Stomach (tissue), 9 donors: Measurements from ENCODE around the gene RABGAP1L. TPM values are rescaled to one million over a fixed set of nuclear protein-coding genes. Genes with fewer than 3 reads are reported as not detected.

Experiments used
- DNase-seq, 2 donors: peaks; one replicate each; pipeline versions ENCODE4 v3.0.0 to v3.0.0-alpha.2; 2013 to 2019
- H3K27ac ChIP-seq, 5 donors: fragments of 200-600 bp in 4 of 5; sonication (generic) in 4 of 5; one replicate each; pipeline ENCODE4 v1.5.1; 2013 to 2019; ENCODE audit warnings: mild to moderate bottlenecking in 1 of 5, moderate library complexity in 1 of 5
- H3K27me3 ChIP-seq, 3 donors: fragments of 200-600 bp; sonication (generic); one replicate each; pipeline ENCODE4 v1.5.1; 2017 to 2019; ENCODE audit warnings: mixed run types in 1 of 3
- H3K36me3 ChIP-seq, 4 donors: fragments of 200-600 bp; sonication (generic); 1 replicate in 3 of 4; 2 replicates in 1 of 4; pipeline ENCODE4 v1.5.1; 2016 to 2019
- H3K4me1 ChIP-seq, 4 donors: fragments of 200-600 bp; sonication (generic); one replicate each; pipeline ENCODE4 v1.5.1; 2016 to 2019
- H3K4me3 ChIP-seq, 4 donors: fragments of 200-600 bp; sonication (generic) in 3 of 4; one replicate each; pipeline ENCODE4 v1.5.1; 2016 to 2019; ENCODE audit warnings: mild to moderate bottlenecking in 1 of 4
- H3K9me3 ChIP-seq, 4 donors: fragments of 200-600 bp; sonication (generic); one replicate each; pipeline ENCODE4 v1.5.1; 2016 to 2019
- EP300 ChIP-seq: sonication (generic); formaldehyde crosslinking; IDR thresholded peaks from one replicate; pipeline ENCODE4 v1.6.1; 2017; ENCODE audit warnings: antibody characterized with exemption
- POLR2A ChIP-seq, 4 donors: fragments of 450-650 bp; IDR thresholded peaks; one replicate each; pipeline ENCODE4 v1.6.1; 2016; ENCODE audit warnings: antibody characterized with exemption in 4 of 4, control low read depth in 2 of 4, mild to moderate bottlenecking in 1 of 4, moderate library complexity in 1 of 4
- POLR2AphosphoS5 ChIP-seq, 3 donors: sonication (generic); formaldehyde crosslinking; IDR thresholded peaks; one replicate each; pipeline ENCODE4 v1.6.1; 2016; ENCODE audit warnings: antibody characterized with exemption in 3 of 3
- WGBS, 5 donors: extraction: QIAGEN DNeasy Blood & Tissue Kit in 3 of 5; methylation state at CpG; one replicate each; pipeline versions ENCODE4 v1.1.5 to v1.1.7; 2013 to 2018; 5-methylcytosine and 5-hydroxymethylcytosine counted together
- intact Hi-C: fragments of 100-400 bp; cut with DNase I; formaldehyde crosslinking; loops from one replicate; pipeline ENCODE4 v1.15.1; 2023; ENCODE audit warnings: low total_unique reads
- polyA plus RNA-seq, 3 donors: library from polyadenylated mRNA; stranded (reverse); fragments of 200-250 nt; gene quantifications; one replicate each; pipeline ENCODE4 v1.2.3, GENCODE V29; 2013
- total RNA-seq, 5 donors: library from RNA; depleted of rRNA; stranded (reverse); fragments of >200 nt; gene quantifications; one replicate each; pipeline versions ENCODE4 v1.1.0 to v1.2.3, GENCODE V29; 2014 to 2016
- TF ChIP-seq, protein P1 (sequence below), 7 experiments: fragments of 450-650 bp in 4 of 7; fragments of 200-600 bp in 3 of 7; sonication (generic) in 3 of 7; IDR thresholded peaks; one replicate each; pipeline ENCODE4 v1.5.1; 2016 to 2019; ENCODE audit warnings: antibody characterized with exemption in 7 of 7, control low read depth in 2 of 7, mild to moderate bottlenecking in 1 of 7
- donor health status: healthy with polysubstance abuse.
- donor health status: Bipolar disorder and iron deficiency.
- donor health status: healthy.

The RABGAP1L gene
- total and polyA plus RNA-seq, 8 donors: 14.2 to 238 (median 57.9) TPM

DNA sequence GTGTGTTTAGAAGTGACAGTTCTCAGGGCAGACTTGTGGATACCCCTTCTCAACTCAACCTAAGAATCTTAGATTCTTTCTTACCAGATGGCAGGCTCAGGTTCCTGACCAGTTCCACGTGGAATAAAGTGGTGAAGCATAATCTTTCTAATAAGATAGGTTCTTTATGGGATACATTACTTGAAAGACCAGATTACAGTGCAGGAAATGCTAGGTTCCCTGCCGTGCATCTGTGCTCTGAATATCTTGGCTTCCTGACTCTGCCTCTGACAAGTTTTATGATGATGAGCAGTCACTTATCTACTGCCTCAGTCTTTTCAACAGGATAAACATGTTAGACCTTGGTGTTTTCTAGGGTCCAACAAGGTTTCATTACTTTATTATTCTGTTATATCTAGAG lies 632.5 kb downstream of the RABGAP1L start:
- intact Hi-C loops: no loop called here
- H3K4me1 ChIP-seq: peaks cover 0 to 10% (median 3%) of the 10 kb centered on the region in 4 donors
- H3K36me3 ChIP-seq: no peaks in the 10 kb centered on the region
- no peak overlapping the region for H3K27ac ChIP-seq
- TF ChIP-seq, protein P1, sequence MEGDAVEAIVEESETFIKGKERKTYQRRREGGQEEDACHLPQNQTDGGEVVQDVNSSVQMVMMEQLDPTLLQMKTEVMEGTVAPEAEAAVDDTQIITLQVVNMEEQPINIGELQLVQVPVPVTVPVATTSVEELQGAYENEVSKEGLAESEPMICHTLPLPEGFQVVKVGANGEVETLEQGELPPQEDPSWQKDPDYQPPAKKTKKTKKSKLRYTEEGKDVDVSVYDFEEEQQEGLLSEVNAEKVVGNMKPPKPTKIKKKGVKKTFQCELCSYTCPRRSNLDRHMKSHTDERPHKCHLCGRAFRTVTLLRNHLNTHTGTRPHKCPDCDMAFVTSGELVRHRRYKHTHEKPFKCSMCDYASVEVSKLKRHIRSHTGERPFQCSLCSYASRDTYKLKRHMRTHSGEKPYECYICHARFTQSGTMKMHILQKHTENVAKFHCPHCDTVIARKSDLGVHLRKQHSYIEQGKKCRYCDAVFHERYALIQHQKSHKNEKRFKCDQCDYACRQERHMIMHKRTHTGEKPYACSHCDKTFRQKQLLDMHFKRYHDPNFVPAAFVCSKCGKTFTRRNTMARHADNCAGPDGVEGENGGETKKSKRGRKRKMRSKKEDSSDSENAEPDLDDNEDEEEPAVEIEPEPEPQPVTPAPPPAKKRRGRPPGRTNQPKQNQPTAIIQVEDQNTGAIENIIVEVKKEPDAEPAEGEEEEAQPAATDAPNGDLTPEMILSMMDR (IDR thresholded peaks at IDR 0.05): no peak
- TF ChIP-seq POLR2A (IDR thresholded peaks at IDR 0.05) (no peak), POLR2AphosphoS5 (IDR thresholded peaks at IDR 0.05) (no peak), EP300 (no peak)
- WGBS, 5 donors: 44 to 59% (median 52%) methylated on average over 2 of the region's 2 CpGs
- no peak overlapping the region for H3K4me3 ChIP-seq
- DNase-seq: no peak
- no peaks in the 10 kb centered on the region for H3K9me3 ChIP-seq
- H3K27me3 ChIP-seq: no peaks in the 10 kb centered on the region

DNA sequence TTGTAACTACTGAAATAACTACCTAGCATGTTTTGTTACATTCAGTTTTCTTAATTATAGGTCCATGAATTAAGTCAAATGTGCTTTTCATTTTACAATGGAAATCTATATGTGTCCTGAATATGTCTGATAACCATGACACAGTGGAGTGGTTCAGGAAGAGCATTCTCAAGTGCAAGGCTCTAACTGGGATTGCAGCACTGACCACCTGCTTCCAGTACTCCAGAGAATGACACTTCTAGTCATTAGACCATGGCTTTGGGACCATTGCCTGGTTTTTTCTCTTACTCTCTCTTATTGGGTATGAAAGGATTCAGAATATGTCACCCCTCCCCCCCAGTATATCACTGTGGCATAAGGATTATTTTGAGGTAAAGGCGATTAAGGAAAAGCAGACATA lies 635.5 kb downstream of the RABGAP1L start:
- no peak overlapping the region for H3K4me3 ChIP-seq
- TF ChIP-seq, protein P1 (IDR thresholded peaks at IDR 0.05): no peak
- TF ChIP-seq EP300 (no peak), POLR2A (IDR thresholded peaks at IDR 0.05) (no peak), POLR2AphosphoS5 (IDR thresholded peaks at IDR 0.05) (no peak)
- no peaks in the 10 kb centered on the region for H3K36me3 ChIP-seq
- no peak overlapping the region for H3K27ac ChIP-seq
- peaks cover 4 to 7% (median 6%) of the 10 kb centered on the region in 4 donors for H3K4me1 ChIP-seq
- intact Hi-C loops: no loop called here
- no peaks in the 10 kb centered on the region for H3K9me3 ChIP-seq
- H3K27me3 ChIP-seq: no peaks in the 10 kb centered on the region
- WGBS, 5 donors: 95 to 100% (median 100%) methylated on average over 1 of the region's 1 CpG
- no peak for DNase-seq

DNA sequence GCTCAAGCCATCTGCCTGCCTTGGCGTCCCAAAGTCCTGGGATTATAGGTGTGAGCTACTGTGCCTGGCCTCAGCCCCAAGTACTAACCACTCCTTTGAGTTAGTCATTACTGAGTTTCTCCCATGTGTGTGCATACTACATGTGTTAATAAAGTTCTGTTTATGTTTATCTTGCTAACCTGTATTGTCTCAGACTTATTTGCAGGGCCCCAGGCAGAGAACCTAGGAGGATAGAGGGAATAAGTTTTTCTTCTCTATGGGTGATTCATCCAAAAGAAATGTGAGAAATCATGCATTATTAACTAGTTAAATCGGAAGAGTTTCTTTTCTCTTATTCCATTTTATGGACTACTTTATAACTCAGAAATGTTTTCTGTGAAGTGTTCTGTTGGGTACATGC lies 636.5 kb downstream of the RABGAP1L start:
- 94 to 100% (median 98%) methylated on average over 2 of the region's 2 CpGs for WGBS, 5 donors
- peaks cover 5 to 17% (median 12%) of the 10 kb centered on the region in 4 donors for H3K4me1 ChIP-seq

DNA sequence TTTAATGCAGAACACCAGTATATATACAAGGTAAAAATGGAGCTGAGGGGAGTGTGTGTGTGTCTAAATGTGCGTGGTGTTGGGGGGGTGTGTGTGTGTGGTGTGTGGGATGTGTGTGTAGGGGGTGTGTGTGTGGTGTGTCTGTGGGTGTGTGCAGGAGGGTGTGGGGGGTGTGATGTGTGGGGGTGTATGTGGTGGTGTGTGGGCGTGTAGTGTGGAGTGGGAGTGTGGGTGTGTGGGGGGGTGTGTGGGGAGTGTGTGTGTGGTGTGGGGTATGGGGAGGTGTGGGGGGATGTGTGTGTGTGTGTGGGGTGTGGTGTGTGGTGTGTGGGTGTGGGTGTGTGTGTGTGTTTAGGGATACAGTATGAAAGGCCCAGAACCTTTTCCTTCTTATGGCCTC lies 638.1 kb downstream of the RABGAP1L start:
- H3K27ac ChIP-seq: no peak overlapping the region
- WGBS, 5 donors: 88 to 98% (median 96%) methylated on average over 2 of the region's 2 CpGs
- DNase-seq: no peak
- peaks cover 8 to 20% (median 14%) of the 10 kb centered on the region in 4 donors for H3K4me1 ChIP-seq
- no peak overlapping the region for H3K4me3 ChIP-seq
- intact Hi-C loops: no loop called here
- TF ChIP-seq, protein P1 (IDR thresholded peaks at IDR 0.05): no peak
- TF ChIP-seq POLR2AphosphoS5 (IDR thresholded peaks at IDR 0.05) (no peak), EP300 (no peak), POLR2A (IDR thresholded peaks at IDR 0.05) (no peak)
- no peaks in the 10 kb centered on the region for H3K36me3 ChIP-seq
- no peaks in the 10 kb centered on the region for H3K27me3 ChIP-seq
- H3K9me3 ChIP-seq: no peaks in the 10 kb centered on the region

More for the DNA sequence above, 636.5 kb downstream of the RABGAP1L start:
- intact Hi-C loops: no loop called here
- no peak overlapping the region for H3K4me3 ChIP-seq
- H3K9me3 ChIP-seq: no peaks in the 10 kb centered on the region
- no peaks in the 10 kb centered on the region for H3K36me3 ChIP-seq
- TF ChIP-seq, protein P1 (IDR thresholded peaks at IDR 0.05): no peak
- TF ChIP-seq POLR2A (IDR thresholded peaks at IDR 0.05): no peak
- no peak for TF ChIP-seq EP300
- TF ChIP-seq POLR2AphosphoS5 (IDR thresholded peaks at IDR 0.05): no peak
- no peak overlapping the region for H3K27ac ChIP-seq
- DNase-seq: no peak
- no peaks in the 10 kb centered on the region for H3K27me3 ChIP-seq
